H54 (cell line): ENCODE results near the gene C3.
"Not testable (repeated sequence)": the region's sequence is repeated elsewhere in the genome, so short reads cannot be mapped to it uniquely, and the experiment has no call there.

Experiments
- DNase-seq: peaks from one replicate; pipeline ENCODE4 v3.0.0; 2011; ENCODE audit warnings: low spot score, mixed read lengths; ENCODE audit not compliant: insufficient read length
- FAIRE-seq: peaks from 3 replicates; lab custom pipeline; 2011; peaks lifted over from hg19 to GRCh38; lab: Jason Lieb, UNC
- POLR2A ChIP-seq: IDR thresholded peaks from 2 replicates; pipeline ENCODE4 v1.6.1; 2011; ENCODE audit warnings: low read depth, mild to moderate bottlenecking, low read length

The C3 gene

GRCh38 chr19:6651965-6652804 lies 68.3 kb downstream of the C3 start:
- no peak for TF ChIP-seq POLR2A
- FAIRE-seq = no peak
- DNase-seq = no peak

- DNase-seq (no peak), FAIRE-seq (no peak)
- no peak for TF ChIP-seq POLR2A
Observed at GRCh38 chr19:6649185-6649584, 71.3 kb downstream of the C3 start.

- TF ChIP-seq POLR2A = no peak
- no peak for DNase-seq
- no peak for FAIRE-seq
Observed at GRCh38 chr19:6648141-6648715, 72.2 kb downstream of the C3 start.

- TF ChIP-seq POLR2A = no peak
- FAIRE-seq = no peak
- no peak for DNase-seq
Observed at GRCh38 chr19:6644796-6645195, 75.7 kb downstream of the C3 start.

GRCh38 chr19:6640333-6640732 lies 80.1 kb downstream of the C3 start:
- not testable (repeated sequence) for FAIRE-seq, DNase-seq

GRCh38 chr19:6639439-6639838 lies 81.0 kb downstream of the C3 start:
- TF ChIP-seq POLR2A = no peak
- FAIRE-seq = peak; percentile 90
- DNase-seq = peak; percentile 64

- FAIRE-seq, DNase-seq: not testable (repeated sequence)
Observed at GRCh38 chr19:6633456-6633813, 87.0 kb downstream of the C3 start.

GRCh38 chr19:6632747-6633455 lies 87.5 kb downstream of the C3 start:
- FAIRE-seq = not testable (repeated sequence)

GRCh38 chr19:6632002-6632621 lies 88.3 kb downstream of the C3 start:
- TF ChIP-seq POLR2A = no peak
- peak; percentile 25 for DNase-seq
- peak; percentile 33 for FAIRE-seq

More at GRCh38 chr19:6632747-6633455, 87.5 kb downstream of the C3 start:
- not testable (repeated sequence) for DNase-seq
